GM12878 (cell line): ENCODE data around the gene KREMEN2. TPM values are rescaled to one million over a fixed set of nuclear protein-coding genes. Genes with fewer than 3 reads are reported as not detected.

Source experiments
- ATAC-seq: fragments of 200-7000 bp; cut with Tn5 transposase; 3 replicates; pipeline ENCODE4 v1.9.1; 2020; ENCODE audit warnings: mild to moderate bottlenecking, moderate library complexity
- BruUV-seq: library from RNA; stranded (reverse); fragments of 400-500 nt; replicated peaks from 2 replicates; lab custom pipeline; 2021; lab: Mats Ljungman, UMichigan
- CTCF ChIA-PET: fragments of 300-600 bp; sonication (Branson Sonifier 250); formaldehyde crosslinking; extraction: SDS; loops from one replicate; lab custom pipeline; 2021; ENCODE audit warnings: inconsistent platforms; lab: Yijun Ruan, JAX
- POLR2A ChIA-PET: fragments of 350-600 bp; formaldehyde crosslinking; extraction: SDS; loops from one replicate; lab custom pipeline; 2021; ENCODE audit warnings: inconsistent platforms; lab: Charles Lee
- RAD21 ChIA-PET: fragments of 300-600 bp; sonication (Branson Sonifier 250); formaldehyde crosslinking; loops from one replicate; lab custom pipeline; 2023; ENCODE audit warnings: antibody characterized with exemption; ENCODE audit not compliant: unreplicated experiment; lab: Charles Lee
- SMC1A ChIA-PET: fragments of 300-600 bp; sonication (Branson Sonifier 250); formaldehyde crosslinking; loops from one replicate; lab custom pipeline; 2023; ENCODE audit not compliant: unreplicated experiment, uncharacterized antibody; lab: Charles Lee
- DNase-seq: peaks from one replicate; pipeline ENCODE4 v3.0.0-alpha.2; 2011; ENCODE audit warnings: low read depth, low spot score
- FAIRE-seq: peaks from 3 replicates; lab custom pipeline; 2011; peaks lifted over from hg19 to GRCh38; lab: Jason Lieb, UNC
- H2AFZ ChIP-seq: 2 replicates; pipeline ENCODE4 v1.6.0; 2011; ENCODE audit warnings: low read depth, low read length, control low read depth; ENCODE audit not compliant: control insufficient read depth
- H3K27ac ChIP-seq: 2 replicates; pipeline ENCODE4 v1.5.1; 2011; ENCODE audit warnings: control low read depth; ENCODE audit not compliant: control insufficient read depth, insufficient read depth
- H3K27me3 ChIP-seq, 2 experiments: replicated peaks in 1 of 2; 2 replicates each; pipeline versions ENCODE4 v1.6.0 to v1.6.1; 2011; ENCODE audit warnings: low read length in 1 of 2; ENCODE audit not compliant: control insufficient read depth in 2 of 2, insufficient read depth in 2 of 2
- H3K36me3 ChIP-seq, 2 experiments: 2 replicates each; pipeline ENCODE4 v1.5.1; 2011; ENCODE audit warnings: low read length in 1 of 2; ENCODE audit not compliant: control insufficient read depth in 2 of 2, insufficient read depth in 2 of 2
- H3K4me1 ChIP-seq: 2 replicates; pipeline ENCODE4 v1.6.1; 2011; ENCODE audit warnings: mild to moderate bottlenecking, low read length, moderate library complexity, mixed read lengths; ENCODE audit not compliant: control insufficient read depth, insufficient read depth
- H3K4me2 ChIP-seq: 2 replicates; pipeline ENCODE4 v1.6.0; 2011; ENCODE audit warnings: control low read depth; ENCODE audit not compliant: control insufficient read depth, insufficient read depth
- H3K4me3 ChIP-seq: fragments of 200-600 bp; sonication (generic); 2 replicates; pipeline ENCODE4 v1.5.1; 2016
- H3K79me2 ChIP-seq: 2 replicates; pipeline ENCODE4 v1.6.0; 2011; ENCODE audit warnings: low read length; ENCODE audit not compliant: control insufficient read depth, insufficient read depth
- H3K9ac ChIP-seq: 2 replicates; pipeline ENCODE4 v1.8.0; 2011; ENCODE audit warnings: low read length, control low read depth, mixed read lengths; ENCODE audit not compliant: control insufficient read depth, insufficient read depth
- H3K9me3 ChIP-seq: replicated peaks from 3 replicates; pipeline ENCODE4 v1.5.1; 2011; ENCODE audit warnings: mild to moderate bottlenecking, low read length; ENCODE audit not compliant: control insufficient read depth, insufficient read depth
- H4K20me1 ChIP-seq: 2 replicates; pipeline ENCODE4 v1.6.0; 2011; ENCODE audit not compliant: control insufficient read depth, insufficient read depth
- ASH2L ChIP-seq: fragments of 300-600, 200-600 bp; sonication (generic); IDR thresholded peaks from 2 replicates; pipeline ENCODE4 v1.6.1; 2017; ENCODE audit warnings: low read depth, mild to moderate bottlenecking, borderline replicate concordance
- BCL11A ChIP-seq: IDR thresholded peaks from 2 replicates; pipeline ENCODE4 v1.6.1; 2011; ENCODE audit warnings: low read depth, low read length
- BMI1 ChIP-seq: fragments of 450-650 bp; IDR thresholded peaks from 2 replicates; pipeline ENCODE4 v1.6.1; 2016; ENCODE audit warnings: mild to moderate bottlenecking, moderate library complexity, borderline replicate concordance
- BRCA1 ChIP-seq: IDR thresholded peaks from 2 replicates; pipeline ENCODE4 v1.6.1; 2011; ENCODE audit warnings: low read depth, low read length, improper control_type of control experiment
- CHD2 ChIP-seq: IDR thresholded peaks from 2 replicates; pipeline ENCODE4 v1.6.1; 2011; ENCODE audit warnings: low read depth, low read length, improper control_type of control experiment, borderline replicate concordance
- EP300 ChIP-seq, 2 experiments: fragments of 150-350 bp in 1 of 2; IDR thresholded peaks; 2 replicates each; pipeline ENCODE4 v1.6.1; 2011 to 2012; ENCODE audit warnings: low read depth in 2 of 2, low read length in 2 of 2, borderline replicate concordance in 1 of 2, improper control_type of control experiment in 1 of 2, inconsistent platforms in 1 of 2; ENCODE audit not compliant: control insufficient read depth in 1 of 2
- HDAC6 ChIP-seq: fragments of 200-600 bp; sonication (generic); IDR thresholded peaks from one replicate; pipeline ENCODE4 v1.8.0; 2017; ENCODE audit warnings: antibody characterized with exemption; ENCODE audit not compliant: unreplicated experiment
- HDGF ChIP-seq: fragments of 450-650 bp; IDR thresholded peaks from 2 replicates; pipeline ENCODE4 v1.6.1; 2016; ENCODE audit warnings: antibody characterized with exemption
- LARP7 ChIP-seq: fragments of 450-650 bp; IDR thresholded peaks from 2 replicates; pipeline ENCODE4 v1.6.1; 2017; ENCODE audit warnings: mild to moderate bottlenecking
- RAD51 ChIP-seq: fragments of 450-650 bp; IDR thresholded peaks from 2 replicates; pipeline ENCODE4 v1.6.1; 2016; ENCODE audit warnings: moderate library complexity, mild to moderate bottlenecking, inconsistent platforms
- SPI1 ChIP-seq: IDR thresholded peaks from 2 replicates; pipeline ENCODE4 v1.6.1; 2011; ENCODE audit warnings: low read depth, mild to moderate bottlenecking, low read length, moderate library complexity, borderline replicate concordance; ENCODE audit not compliant: insufficient read depth
- USF2 ChIP-seq: IDR thresholded peaks from 2 replicates; pipeline ENCODE4 v1.6.1; 2011; ENCODE audit warnings: low read depth, low read length, improper control_type of control experiment, borderline replicate concordance
- ZBED1 ChIP-seq: IDR thresholded peaks from 2 replicates; pipeline ENCODE4 v1.6.1; 2016; ENCODE audit warnings: borderline replicate concordance
- ZNF24 ChIP-seq: fragments of 450-650 bp; IDR thresholded peaks from 2 replicates; pipeline ENCODE4 v1.6.1; 2017; ENCODE audit warnings: antibody characterized with exemption, mild to moderate bottlenecking
- ZNF274 ChIP-seq: IDR thresholded peaks from one replicate; pipeline ENCODE4 v1.8.0; 2011; ENCODE audit not compliant: insufficient read length, insufficient read depth
- ZNF592 ChIP-seq: fragments of 450-650 bp; IDR thresholded peaks from 2 replicates; pipeline ENCODE4 v1.6.1; 2017; ENCODE audit warnings: mild to moderate bottlenecking, moderate library complexity
- ZNF622 ChIP-seq: fragments of 450-650 bp; IDR thresholded peaks from 2 replicates; pipeline ENCODE4 v1.6.1; 2017; ENCODE audit warnings: mild to moderate bottlenecking, inconsistent platforms
- WGBS: methylation state at CpG from one replicate; pipeline ENCODE4 v1.1.6; 2016; ENCODE audit warnings: low lambda C conversion rate; ENCODE audit not compliant: insufficient replicate concordance, insufficient coverage; ENCODE audit errors: missing lambda C conversion rate; 5-methylcytosine and 5-hydroxymethylcytosine counted together
- in situ Hi-C: fragments of 300-500 bp; cut with MboI; formaldehyde crosslinking; loops from 9 replicates; pipeline ENCODE4 v1.14.3; 2018; ENCODE audit warnings: mixed read lengths
- intact Hi-C: fragments of 100-400 bp; cut with micrococcal nuclease; formaldehyde crosslinking; loops from one replicate; pipeline ENCODE4 v1.14.2; 2022; ENCODE audit not compliant: unreplicated experiment
- polyA plus RNA-seq, 11 experiments: library from polyadenylated mRNA; depleted of rRNA in 4 of 11; unstranded in 6 of 11; stranded (reverse) in 5 of 11; fragments of >200 nt; fragmentation: Nextera tagmentation in 4 of 11; fragmentation: Illumina TruSeq in 1 of 11; extraction: Ambion mirVana in 4 of 11; extraction: Trizol in 1 of 11; gene quantifications; 1 replicate in 1 of 11; 2 replicates in 10 of 11; pipeline versions ENCODE4 v1.2.1 to v1.2.3, GENCODE V29; 2011 to 2016; ENCODE audit warnings: inconsistent platforms in 2 of 11, missing spikeins in 2 of 11, low read depth in 1 of 11
- total RNA-seq, 4 experiments: library from RNA; depleted of rRNA in 3 of 4; stranded (reverse); fragments of >200 nt in 3 of 4; fragmentation: Illumina TruSeq in 1 of 4; extraction: Trizol in 1 of 4; gene quantifications; 2 replicates each; pipeline versions ENCODE4 v1.2.1 to v1.2.3, GENCODE V29; 2013 to 2021

The KREMEN2 gene
- total and polyA plus RNA-seq, 10 of the 15 experiments (the other 5 are each of a cell fraction or from before 2014, with no cell fraction given) = 0.06 to 3.7 (median 0.83) TPM; not detected in 2

- Histone ChIP-seq H3K27me3 (no peaks in the 10 kb centered on the region), H3K4me1 (peaks cover 6% of the 10 kb centered on the region), H3K9ac (no peak overlapping the region), H3K4me3 (no peak overlapping the region), H4K20me1 (no peaks in the 10 kb centered on the region), H2AFZ (no peak overlapping the region), H3K36me3 (no peaks in the 10 kb centered on the region), H3K79me2 (no peaks in the 10 kb centered on the region), H3K9me3 (no peaks in the 10 kb centered on the region), H3K27ac (no peak overlapping the region), H3K4me2 (no peak overlapping the region)
- POLR2A ChIA-PET = interaction anchor here (0.6 kb wide), 1 partner anchor 18 kb away, joined by 3 read pairs; no protein-coding TSS in a partner anchor
- FAIRE-seq = no peak
- no peak for DNase-seq
- RAD21 ChIA-PET = no interaction called here
- SMC1A ChIA-PET = no interaction called here
- TSS peak; percentile 58 for BruUV-seq
- WGBS = 85% methylated on average over 33 of the region's 36 CpGs
- intact Hi-C loops (no loop called here), in situ Hi-C loops (no loop called here)
- ATAC-seq = no peak
- CTCF ChIA-PET = no interaction called here
- TF ChIP-seq ASH2L = no peak
- TF ChIP-seq HDAC6 = no peak
- TF ChIP-seq RAD51 = no peak
- no peak for TF ChIP-seq ZBED1
- no peak for TF ChIP-seq ZNF24
- no peak for TF ChIP-seq ZNF622
- TF ChIP-seq CHD2 = no peak
- TF ChIP-seq SPI1 = no peak
- TF ChIP-seq EP300 (IDR thresholded peaks at IDR 0.05; ENCODE audit: borderline replicate concordance in 1 of 2, control insufficient read depth in 1 of 2, low read depth in 2 of 2, low read length in 2 of 2) = no peak
- TF ChIP-seq ZNF274 = no peak
- no peak for TF ChIP-seq HDGF
- TF ChIP-seq LARP7 = no peak
- TF ChIP-seq ZNF592 = no peak
- TF ChIP-seq BRCA1 = no peak
- TF ChIP-seq BCL11A = no peak
- no peak for TF ChIP-seq BMI1
- TF ChIP-seq USF2 = no peak
These were observed 15.0 kb upstream of the KREMEN2 start for GRCh38 chr16:2948807-2949704.
